ENCODE measurements around the gene LSM14B.

Gene LSM14B

GRCh38 chr20:62133864-62134263, 11.6 kb downstream of the LSM14B start:
- H3K27ac Mint-ChIP-seq: peak overlapping the region; percentile 44
- H3K27me3 Mint-ChIP-seq: no peaks in the 10 kb centered on the region
- no peaks in the 10 kb centered on the region for H3K9me3 Mint-ChIP-seq
- peaks cover 50% of the 10 kb centered on the region for H3K4me1 Mint-ChIP-seq (ENCODE audit: low read depth)
- DNase-seq: no peak
- peaks cover 100% of the 10 kb centered on the region for H3K36me3 Mint-ChIP-seq (ENCODE audit: low read depth)
- no peak overlapping the region for H3K4me3 Mint-ChIP-seq

GRCh38 chr20:62134735-62135231, 12.5 kb downstream of the LSM14B start:
- no peak for DNase-seq
- no peak overlapping the region for H3K4me3 Mint-ChIP-seq
- H3K36me3 Mint-ChIP-seq (ENCODE audit: low read depth): peaks cover 100% of the 10 kb centered on the region
- H3K9me3 Mint-ChIP-seq: no peaks in the 10 kb centered on the region
- H3K27me3 Mint-ChIP-seq: no peaks in the 10 kb centered on the region
- H3K27ac Mint-ChIP-seq: peak overlapping the region; percentile 44
- H3K4me1 Mint-ChIP-seq (ENCODE audit: low read depth): peaks cover 56% of the 10 kb centered on the region

DNA sequence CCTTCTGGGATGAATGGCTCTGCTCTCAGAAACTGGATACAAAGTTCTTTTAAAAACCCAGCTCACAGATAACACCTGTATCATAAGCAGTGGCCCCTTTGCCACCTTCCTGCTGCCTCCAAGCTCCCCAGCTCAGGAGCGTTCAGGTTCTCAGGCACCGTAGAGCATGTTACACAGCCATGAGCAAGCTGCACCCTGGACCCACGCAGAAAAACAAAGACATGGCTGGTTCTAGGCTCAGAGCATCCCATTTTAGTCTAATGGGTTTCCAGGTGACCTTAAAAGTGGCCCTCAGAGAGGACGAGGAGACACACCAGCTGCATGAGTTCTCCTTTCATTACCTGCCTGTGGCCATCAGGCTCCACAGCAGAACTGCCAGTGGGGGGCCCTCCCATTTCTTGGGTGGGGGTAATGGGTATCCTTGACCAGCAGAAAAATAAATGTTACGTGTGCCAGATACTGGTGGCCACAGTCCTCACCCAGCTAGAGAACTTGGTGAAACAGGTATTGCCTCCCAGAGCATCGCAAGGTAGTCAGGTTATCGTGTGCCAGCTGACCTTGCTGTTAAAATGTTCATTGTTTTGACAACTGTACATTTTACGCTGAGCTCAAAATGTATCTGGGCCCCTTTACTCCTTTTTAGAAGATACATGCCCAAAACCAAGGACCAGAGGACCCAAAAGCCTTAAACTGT, 13.4 kb downstream of the LSM14B start:
- Mint-ChIP-seq H3K4me3 (no peak overlapping the region), H3K9me3 (no peaks in the 10 kb centered on the region), H3K27me3 (no peaks in the 10 kb centered on the region), H3K4me1 (ENCODE audit: low read depth) (peaks cover 62% of the 10 kb centered on the region), H3K36me3 (ENCODE audit: low read depth) (peaks cover 100% of the 10 kb centered on the region), H3K27ac (peak overlapping the region; percentile 81)
- DNase-seq: no peak

- Mint-ChIP-seq H3K4me1 (ENCODE audit: low read depth) (peaks cover 64% of the 10 kb centered on the region), H3K36me3 (ENCODE audit: low read depth) (peaks cover 100% of the 10 kb centered on the region), H3K27ac (peak overlapping the region; percentile 89), H3K4me3 (no peak overlapping the region), H3K27me3 (no peaks in the 10 kb centered on the region), H3K9me3 (no peaks in the 10 kb centered on the region)
- peak; percentile 71 for DNase-seq
These were observed 14.2 kb downstream of the LSM14B start for GRCh38 chr20:62136283-62137091.

GRCh38 chr20:62137092-62137384, 14.8 kb downstream of the LSM14B start:
- peaks cover 68% of the 10 kb centered on the region for H3K4me1 Mint-ChIP-seq (ENCODE audit: low read depth)
- peaks cover 100% of the 10 kb centered on the region for H3K36me3 Mint-ChIP-seq (ENCODE audit: low read depth)
- DNase-seq: no peak
- no peaks in the 10 kb centered on the region for H3K9me3 Mint-ChIP-seq
- no peaks in the 10 kb centered on the region for H3K27me3 Mint-ChIP-seq
- H3K4me3 Mint-ChIP-seq: no peak overlapping the region
- peak overlapping the region; percentile 89 for H3K27ac Mint-ChIP-seq

DNA sequence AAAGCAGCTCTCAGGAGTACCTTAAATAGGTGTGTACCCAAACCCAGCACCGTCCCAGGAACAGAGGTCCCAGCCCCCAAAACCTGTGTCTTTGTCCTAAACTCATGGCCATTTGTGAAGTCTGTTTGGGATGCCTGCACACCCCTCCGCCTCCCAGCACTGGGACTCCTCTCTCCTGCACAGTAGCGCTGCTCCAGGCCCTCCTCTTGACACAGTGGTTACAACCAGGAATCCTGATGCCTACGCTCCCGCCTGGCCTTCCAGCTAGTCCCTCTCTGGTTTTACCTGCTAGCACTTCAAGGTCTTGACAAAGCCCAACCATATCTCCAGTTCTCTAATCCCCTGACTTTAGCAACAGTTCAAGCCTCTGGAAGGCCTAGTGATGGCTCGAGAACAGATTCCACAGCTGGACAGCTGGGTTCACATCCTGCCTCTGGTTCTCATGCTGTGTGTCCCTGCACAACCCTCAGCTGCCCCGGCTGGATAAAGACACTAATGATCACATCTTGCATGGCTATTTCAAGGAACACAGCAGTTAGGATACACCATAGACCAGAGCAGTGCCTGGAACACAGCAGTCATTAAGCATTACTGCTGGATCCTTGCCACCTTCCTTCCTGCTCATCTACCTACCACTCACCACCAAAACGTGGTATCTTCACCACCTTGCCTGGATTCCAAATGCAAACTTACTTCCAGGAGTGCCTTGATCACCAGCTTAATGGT, 15.4 kb downstream of the LSM14B start:
- DNase-seq: no peak
- H3K9me3 Mint-ChIP-seq: no peaks in the 10 kb centered on the region
- no peak overlapping the region for H3K4me3 Mint-ChIP-seq
- H3K27ac Mint-ChIP-seq: peak overlapping the region; percentile 89
- peaks cover 65% of the 10 kb centered on the region for H3K4me1 Mint-ChIP-seq (ENCODE audit: low read depth)
- peaks cover 98% of the 10 kb centered on the region for H3K36me3 Mint-ChIP-seq (ENCODE audit: low read depth)
- H3K27me3 Mint-ChIP-seq: no peaks in the 10 kb centered on the region

DNA sequence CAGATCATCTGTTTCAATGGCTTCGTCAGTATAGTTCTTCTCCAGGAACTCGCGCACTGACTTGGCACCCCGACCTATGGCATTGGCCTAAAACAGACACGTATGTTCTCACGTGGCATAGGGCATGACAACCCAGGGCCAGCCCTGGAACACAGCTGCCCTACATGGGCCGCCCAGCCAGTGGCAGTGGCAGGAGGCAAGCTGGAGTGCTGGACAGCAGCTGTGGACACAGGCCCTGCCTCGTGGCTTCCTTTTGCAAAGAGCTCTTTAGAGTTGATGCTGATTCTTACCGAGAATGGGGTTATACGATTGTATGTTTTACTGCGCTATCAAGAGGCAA, 15.9 kb downstream of the LSM14B start:
- no peaks in the 10 kb centered on the region for H3K9me3 Mint-ChIP-seq
- H3K27me3 Mint-ChIP-seq: no peaks in the 10 kb centered on the region
- peaks cover 92% of the 10 kb centered on the region for H3K36me3 Mint-ChIP-seq (ENCODE audit: low read depth)
- H3K4me3 Mint-ChIP-seq: no peak overlapping the region
- peak overlapping the region; percentile 89 for H3K27ac Mint-ChIP-seq
- no peak for DNase-seq
- H3K4me1 Mint-ChIP-seq (ENCODE audit: low read depth): peaks cover 60% of the 10 kb centered on the region

DNA sequence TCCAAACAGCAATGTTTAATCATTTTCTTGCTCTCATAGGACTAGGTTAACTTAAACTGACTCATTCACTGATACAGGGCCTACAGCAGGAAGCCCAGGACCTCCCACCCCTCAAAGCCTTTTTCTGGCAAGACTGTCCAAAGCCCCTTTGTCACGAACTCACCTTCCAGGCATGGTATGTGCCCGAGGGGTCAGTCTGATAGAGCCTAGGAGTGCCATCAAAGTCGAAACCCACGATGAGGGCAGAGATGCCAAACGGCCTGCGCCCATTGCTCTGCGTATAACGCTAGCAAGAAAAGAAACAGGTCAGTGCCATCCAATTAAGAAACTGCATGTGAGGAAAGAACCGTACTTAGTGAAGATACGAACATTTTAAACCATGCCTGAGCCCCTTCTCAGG, 16.6 kb downstream of the LSM14B start:
- no peaks in the 10 kb centered on the region for H3K27me3 Mint-ChIP-seq
- H3K4me3 Mint-ChIP-seq: no peak overlapping the region
- H3K36me3 Mint-ChIP-seq (ENCODE audit: low read depth): peaks cover 85% of the 10 kb centered on the region
- H3K27ac Mint-ChIP-seq: peak overlapping the region; percentile 84
- H3K9me3 Mint-ChIP-seq: no peaks in the 10 kb centered on the region
- peaks cover 55% of the 10 kb centered on the region for H3K4me1 Mint-ChIP-seq (ENCODE audit: low read depth)
- DNase-seq: no peak

DNA sequence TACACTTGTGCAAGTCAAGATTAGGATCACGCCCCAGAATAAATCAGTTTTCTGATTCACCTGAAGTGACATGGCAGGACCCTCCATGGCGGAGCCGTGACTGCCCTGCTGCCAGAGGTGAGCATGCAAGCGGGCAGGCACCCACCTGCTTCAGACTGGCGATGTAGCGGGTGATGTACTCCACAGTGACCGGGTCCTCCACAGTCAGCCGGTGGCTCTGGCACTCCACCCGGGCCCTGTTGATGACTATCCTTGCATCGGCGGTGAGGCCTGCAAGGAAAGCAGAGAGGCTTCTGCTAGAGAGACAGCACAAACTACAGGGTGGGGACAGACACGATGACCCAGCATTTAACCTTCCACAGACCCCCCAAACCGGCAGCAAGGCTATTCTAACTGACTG, 17.4 kb downstream of the LSM14B start:
- Mint-ChIP-seq H3K4me1 (ENCODE audit: low read depth) (peaks cover 53% of the 10 kb centered on the region), H3K36me3 (ENCODE audit: low read depth) (peaks cover 79% of the 10 kb centered on the region), H3K9me3 (no peaks in the 10 kb centered on the region), H3K4me3 (no peak overlapping the region), H3K27me3 (no peaks in the 10 kb centered on the region), H3K27ac (peak overlapping the region; percentile 95)
- no peak for DNase-seq

- Mint-ChIP-seq H3K4me1 (ENCODE audit: low read depth) (peaks cover 67% of the 10 kb centered on the region), H3K4me3 (peak overlapping the region; percentile 91), H3K36me3 (ENCODE audit: low read depth) (peaks cover 74% of the 10 kb centered on the region), H3K27ac (peak overlapping the region; percentile 95), H3K9me3 (no peaks in the 10 kb centered on the region), H3K27me3 (no peaks in the 10 kb centered on the region)
- DNase-seq: no peak
These were observed 18.7 kb downstream of the LSM14B start for GRCh38 chr20:62141043-62141396.

DNA sequence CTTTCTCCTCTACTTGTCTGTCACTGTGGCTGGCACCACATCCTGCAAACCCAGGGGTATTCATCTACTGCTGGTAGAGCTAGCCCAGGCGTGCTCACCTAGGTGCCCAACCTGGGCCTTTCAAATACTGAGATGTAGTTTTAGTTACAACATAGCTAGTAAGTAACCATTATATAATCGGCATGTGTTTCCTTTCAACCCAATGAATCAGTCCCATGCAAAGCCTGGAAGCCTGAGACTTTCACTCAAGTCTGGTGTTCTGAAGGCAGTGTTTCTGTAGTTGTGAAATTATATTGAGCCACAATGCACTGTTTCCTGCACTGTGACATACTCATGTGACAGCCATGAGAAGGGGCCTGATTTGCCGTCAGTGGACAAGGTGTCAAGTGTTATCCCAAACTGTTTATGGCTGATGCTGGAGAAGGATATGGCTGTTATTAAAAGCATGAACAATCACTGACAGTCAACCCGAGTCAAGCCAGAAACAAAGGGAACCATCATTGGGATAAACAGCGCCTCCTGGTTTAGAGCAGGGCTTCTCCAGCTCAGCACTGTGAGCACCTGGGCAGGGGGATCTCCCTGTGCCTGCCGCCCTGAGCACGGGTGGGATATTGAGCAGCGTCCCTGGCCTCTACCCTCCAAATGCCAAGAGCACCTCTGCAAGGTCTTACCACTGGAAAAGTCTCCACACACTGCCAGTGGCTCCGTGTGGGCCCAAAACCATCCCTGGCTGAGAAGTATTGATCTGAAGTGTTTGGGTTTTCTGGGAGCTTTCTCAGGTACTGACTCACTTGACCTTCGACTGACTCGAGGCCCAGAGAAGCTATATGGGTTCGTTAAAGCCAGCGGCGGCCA, 19.3 kb downstream of the LSM14B start:
- DNase-seq: peak; percentile 47
- peak overlapping the region; percentile 95 for H3K27ac Mint-ChIP-seq
- H3K36me3 Mint-ChIP-seq (ENCODE audit: low read depth): peaks cover 71% of the 10 kb centered on the region
- H3K9me3 Mint-ChIP-seq: no peaks in the 10 kb centered on the region
- H3K27me3 Mint-ChIP-seq: no peaks in the 10 kb centered on the region
- peak overlapping the region; percentile 91 for H3K4me3 Mint-ChIP-seq
- peaks cover 68% of the 10 kb centered on the region for H3K4me1 Mint-ChIP-seq (ENCODE audit: low read depth)

- peak overlapping the region; percentile 91 for H3K4me3 Mint-ChIP-seq
- peak overlapping the region; percentile 95 for H3K27ac Mint-ChIP-seq
- H3K9me3 Mint-ChIP-seq: no peaks in the 10 kb centered on the region
- H3K36me3 Mint-ChIP-seq (ENCODE audit: low read depth): peaks cover 64% of the 10 kb centered on the region
- no peak for DNase-seq
- H3K27me3 Mint-ChIP-seq: no peaks in the 10 kb centered on the region
- peaks cover 71% of the 10 kb centered on the region for H3K4me1 Mint-ChIP-seq (ENCODE audit: low read depth)
These were observed 20.2 kb downstream of the LSM14B start for GRCh38 chr20:62142252-62143080.

DNA sequence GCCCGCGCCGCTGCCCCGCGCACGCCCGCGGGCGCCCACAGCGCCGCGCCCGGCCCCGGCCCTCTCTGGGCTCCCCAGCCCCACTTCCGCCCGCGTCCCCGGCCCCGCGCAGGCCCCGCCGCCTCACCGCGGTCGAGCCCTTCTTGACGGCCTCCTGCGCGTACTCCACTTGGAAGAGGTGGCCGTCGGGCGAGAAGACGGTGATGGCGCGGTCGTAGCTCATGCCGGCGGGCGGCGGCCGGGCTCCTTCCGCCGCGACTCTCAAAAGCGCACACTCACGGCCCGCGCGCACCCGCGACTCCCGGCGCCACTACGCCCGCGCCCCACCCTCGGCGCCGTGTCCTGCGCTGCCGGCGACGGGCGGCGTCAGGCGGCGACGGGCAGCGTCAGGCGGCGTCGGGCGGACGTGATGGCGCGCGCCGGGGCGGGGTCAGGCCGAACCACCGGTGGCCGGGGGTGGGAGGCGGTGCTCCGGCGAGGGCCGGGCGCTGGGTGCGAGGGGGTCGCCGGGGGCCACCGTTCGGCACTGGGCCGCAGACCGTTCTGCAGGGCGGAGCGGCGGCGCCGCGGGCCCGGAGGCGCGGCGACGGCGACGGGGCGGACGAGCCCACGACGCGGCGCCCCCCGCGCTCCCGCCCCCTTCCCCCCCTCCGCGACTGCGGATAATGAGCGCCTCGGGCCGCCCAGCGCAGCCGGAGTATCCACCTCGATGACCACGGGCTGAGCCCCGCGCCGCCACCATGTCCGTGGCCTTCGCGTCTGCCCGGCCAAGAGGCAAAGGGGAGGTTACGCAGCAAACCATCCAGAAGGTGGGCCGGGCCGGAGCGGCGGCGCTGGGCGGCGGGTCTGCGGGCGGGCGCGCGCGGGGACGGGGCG, 21.0 kb downstream of the LSM14B start, which contains the start of the genes PSMA7 and SS18L1:
PSMA7 (minus strand) TSS at position 314 of the 876 bp plus-strand sequence; CDS start at position 223, 91 bp downstream.
SS18L1 (plus strand) TSS at position 689 of the 876 bp plus-strand sequence; CDS start at position 741, 52 bp downstream.
- H3K27me3 Mint-ChIP-seq: no peaks in the 10 kb centered on the region
- H3K4me3 Mint-ChIP-seq: peak within 1 kb of the TSS; percentile 91
- peak; percentile 91 for DNase-seq
- H3K36me3 Mint-ChIP-seq (ENCODE audit: low read depth): peaks cover 58% of the 10 kb centered on the region
- peaks cover 67% of the 10 kb centered on the region for H3K4me1 Mint-ChIP-seq (ENCODE audit: low read depth)
- no peaks in the 10 kb centered on the region for H3K9me3 Mint-ChIP-seq
- peak within 1 kb of the TSS; percentile 95 for H3K27ac Mint-ChIP-seq
